ENCODE results near the gene TLL1. TPM values are rescaled to one million over a fixed set of nuclear protein-coding genes. Genes with fewer than 3 reads are reported as not detected.

Gene TLL1
- total RNA-seq, 2 experiments from 2014 or later, result not detected

DNA sequence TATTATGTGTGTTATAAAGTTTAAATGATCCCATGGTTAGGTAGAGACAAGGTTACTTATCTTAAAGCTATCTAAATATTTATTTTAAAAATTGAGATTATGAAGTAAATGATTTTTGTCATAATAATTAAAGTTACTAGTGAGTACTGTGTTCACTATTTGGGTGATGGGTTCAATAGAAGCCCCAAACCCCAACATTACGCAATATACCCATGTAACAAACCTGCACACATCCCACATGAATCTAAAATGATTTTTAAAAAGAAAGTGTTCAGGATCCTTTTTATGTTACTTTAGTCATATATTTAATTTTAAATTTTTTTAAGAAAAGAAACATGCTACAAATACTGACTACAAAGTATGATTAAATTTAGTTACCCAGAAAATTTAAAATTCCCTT is 193.9 kb downstream of the TLL1 start:
- H3K27ac Mint-ChIP-seq, result no peak overlapping the region
- H3K27me3 Mint-ChIP-seq, result no peaks in the 10 kb centered on the region
- no peak overlapping the region for H3K4me3 Mint-ChIP-seq
- no peaks in the 10 kb centered on the region for H3K36me3 Mint-ChIP-seq
- CTCF ChIA-PET, result no interaction called here
- H3K9me3 Mint-ChIP-seq (ENCODE audit: low read depth), result no peaks in the 10 kb centered on the region
- no peak for ATAC-seq
- H3K4me1 Mint-ChIP-seq, result no peaks in the 10 kb centered on the region
- DNase-seq, result no peak

DNA sequence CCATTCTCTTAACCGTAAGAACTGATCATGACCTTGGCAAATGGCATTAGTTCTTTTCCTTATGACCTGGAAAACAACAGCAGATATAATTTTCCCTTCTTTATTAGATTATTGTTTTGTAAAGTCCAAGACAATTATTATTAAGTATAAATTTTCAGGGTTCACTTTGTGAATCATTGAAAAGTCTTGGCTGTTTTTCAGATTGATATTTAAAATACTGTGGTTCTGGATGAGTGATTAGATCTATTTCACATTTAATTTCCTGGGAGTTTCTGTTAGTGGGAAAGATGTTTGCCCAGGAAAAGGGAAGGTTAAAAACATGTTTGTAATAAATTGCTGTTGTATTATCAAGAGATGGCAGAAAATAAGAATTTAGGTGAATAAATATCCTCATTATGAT is 194.9 kb downstream of the TLL1 start:
- CTCF ChIA-PET, result no interaction called here
- Mint-ChIP-seq H3K4me3 (no peak overlapping the region), H3K27ac (no peak overlapping the region), H3K36me3 (no peaks in the 10 kb centered on the region), H3K9me3 (ENCODE audit: low read depth) (no peaks in the 10 kb centered on the region), H3K4me1 (no peaks in the 10 kb centered on the region), H3K27me3 (no peaks in the 10 kb centered on the region)
- DNase-seq (no peak), ATAC-seq (no peak)

DNA sequence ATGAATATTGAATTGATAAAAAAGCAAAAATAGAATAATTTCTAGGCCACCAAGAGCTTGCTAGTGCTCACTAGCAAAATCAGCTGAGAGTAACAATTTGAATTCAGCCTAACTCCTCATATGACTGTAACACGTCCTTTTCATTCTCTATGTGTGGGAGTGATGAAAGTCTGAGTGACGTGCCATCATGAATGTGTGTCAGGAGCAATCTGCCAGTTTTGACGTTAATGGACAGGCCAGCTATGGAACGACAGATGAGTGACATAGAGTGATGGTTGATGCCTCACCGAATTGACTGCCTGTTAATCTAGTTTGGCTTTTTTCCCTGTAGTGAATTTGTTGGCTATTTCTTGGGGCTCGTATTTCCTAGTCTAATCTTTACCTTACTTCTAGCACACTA is 200.7 kb downstream of the TLL1 start:
- DNase-seq, result no peak
- ATAC-seq, result no peak
- Mint-ChIP-seq H3K36me3 (no peaks in the 10 kb centered on the region), H3K4me1 (no peaks in the 10 kb centered on the region), H3K27me3 (no peaks in the 10 kb centered on the region), H3K9me3 (ENCODE audit: low read depth) (no peaks in the 10 kb centered on the region), H3K4me3 (no peak overlapping the region), H3K27ac (no peak overlapping the region)
- CTCF ChIA-PET, result no interaction called here

DNA sequence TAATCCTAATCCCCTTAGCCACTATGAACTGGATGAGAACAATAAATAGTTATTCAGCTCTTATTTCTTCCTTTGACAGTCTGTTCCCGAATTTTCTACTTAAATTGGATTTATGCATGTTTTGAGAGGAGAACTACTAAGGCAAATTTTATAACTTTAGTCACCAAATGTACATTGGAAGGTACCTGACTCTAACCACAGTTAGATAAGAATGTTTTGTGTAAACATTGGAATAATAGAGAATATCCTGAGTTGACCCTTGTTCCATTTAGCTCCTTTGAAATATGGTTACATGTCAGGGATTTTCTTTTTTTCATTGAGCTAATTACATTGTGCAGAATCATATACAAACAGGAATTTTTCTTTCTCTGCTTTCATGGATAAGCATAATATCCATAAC is 202.6 kb downstream of the TLL1 start:
- Mint-ChIP-seq H3K36me3 (no peaks in the 10 kb centered on the region), H3K4me3 (no peak overlapping the region), H3K9me3 (ENCODE audit: low read depth) (no peaks in the 10 kb centered on the region), H3K27ac (no peak overlapping the region), H3K4me1 (no peaks in the 10 kb centered on the region), H3K27me3 (no peaks in the 10 kb centered on the region)
- CTCF ChIA-PET, result no interaction called here
- DNase-seq (no peak), ATAC-seq (no peak)

DNA sequence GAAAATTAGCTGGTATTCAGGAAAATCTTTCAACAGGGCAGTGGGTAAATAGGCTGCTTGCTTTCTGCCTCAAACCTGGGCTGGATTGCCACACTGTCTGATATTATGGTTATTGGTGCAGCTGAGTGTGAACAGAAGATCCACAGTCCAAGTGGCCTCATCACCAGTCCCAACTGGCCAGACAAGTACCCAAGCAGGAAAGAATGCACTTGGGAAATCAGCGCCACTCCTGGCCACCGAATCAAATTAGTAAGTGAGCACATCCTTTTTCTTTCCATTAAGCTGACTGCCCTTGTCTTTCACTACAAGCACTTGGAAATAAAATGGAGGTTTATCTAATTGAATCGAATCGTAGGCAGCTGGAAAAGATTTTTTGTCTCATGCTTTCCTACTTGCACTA is 204.7 kb downstream of the TLL1 start:
- no peak overlapping the region for H3K4me3 Mint-ChIP-seq
- no peaks in the 10 kb centered on the region for H3K27me3 Mint-ChIP-seq
- DNase-seq (no peak), ATAC-seq (no peak)
- no peak overlapping the region for H3K27ac Mint-ChIP-seq
- CTCF ChIA-PET, result no interaction called here
- H3K9me3 Mint-ChIP-seq (ENCODE audit: low read depth), result no peaks in the 10 kb centered on the region
- H3K4me1 Mint-ChIP-seq, result no peaks in the 10 kb centered on the region
- no peaks in the 10 kb centered on the region for H3K36me3 Mint-ChIP-seq

DNA sequence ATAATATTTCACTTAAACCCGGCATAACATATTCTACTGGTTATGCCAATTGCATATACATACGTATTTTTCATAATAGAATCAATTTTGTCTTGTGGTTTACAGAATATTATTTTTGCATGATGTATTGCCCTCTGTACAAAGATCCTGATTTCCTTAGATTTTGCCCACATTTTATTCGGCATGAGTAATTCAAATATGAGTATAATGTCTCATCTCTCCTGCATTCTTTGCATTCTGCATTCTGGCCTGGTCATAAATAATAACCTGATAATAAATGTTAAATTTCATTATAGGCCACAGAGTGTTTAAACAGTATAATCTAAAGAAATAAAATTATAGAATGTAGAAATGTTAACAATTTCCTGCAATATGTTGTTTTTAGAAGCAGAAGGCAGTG is 205.3 kb downstream of the TLL1 start:
- H3K4me3 Mint-ChIP-seq, result no peak overlapping the region
- no peak for ATAC-seq
- H3K27me3 Mint-ChIP-seq, result no peaks in the 10 kb centered on the region
- H3K4me1 Mint-ChIP-seq, result no peaks in the 10 kb centered on the region
- H3K9me3 Mint-ChIP-seq (ENCODE audit: low read depth), result no peaks in the 10 kb centered on the region
- H3K27ac Mint-ChIP-seq, result no peak overlapping the region
- DNase-seq, result no peak
- CTCF ChIA-PET, result no interaction called here
- H3K36me3 Mint-ChIP-seq, result no peaks in the 10 kb centered on the region

DNA sequence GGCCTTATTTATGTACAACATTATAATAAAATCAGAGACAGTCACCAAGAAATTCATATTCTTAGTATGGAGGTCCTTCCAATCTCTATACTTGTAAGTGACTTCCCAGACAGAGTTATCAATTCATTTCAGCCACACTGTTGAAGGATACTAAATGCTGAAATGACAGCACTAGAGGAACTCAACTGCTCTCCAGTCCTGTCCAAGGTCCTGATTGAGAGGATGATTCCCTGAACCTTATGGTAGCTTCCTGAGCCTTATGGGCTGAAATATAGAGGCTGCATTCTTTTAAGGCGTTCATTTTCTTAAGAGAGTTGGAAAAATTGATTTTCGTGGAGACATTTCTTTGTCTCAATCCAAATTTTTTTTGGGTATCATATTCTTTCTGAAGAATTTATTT is 205.9 kb downstream of the TLL1 start:
- H3K4me3 Mint-ChIP-seq, result no peak overlapping the region
- CTCF ChIA-PET, result no interaction called here
- H3K4me1 Mint-ChIP-seq, result no peaks in the 10 kb centered on the region
- H3K27ac Mint-ChIP-seq, result no peak overlapping the region
- ATAC-seq (no peak), DNase-seq (no peak)
- no peaks in the 10 kb centered on the region for H3K36me3 Mint-ChIP-seq
- H3K9me3 Mint-ChIP-seq (ENCODE audit: low read depth), result no peaks in the 10 kb centered on the region
- H3K27me3 Mint-ChIP-seq, result no peaks in the 10 kb centered on the region

- CTCF ChIA-PET, result interaction anchor here (1.1 kb wide), 1 partner anchor 594 kb away, joined by 4 read pairs; no protein-coding TSS in a partner anchor
- Mint-ChIP-seq H3K27me3 (no peaks in the 10 kb centered on the region), H3K27ac (no peak overlapping the region), H3K4me3 (no peak overlapping the region), H3K4me1 (no peaks in the 10 kb centered on the region), H3K9me3 (ENCODE audit: low read depth) (no peaks in the 10 kb centered on the region), H3K36me3 (no peaks in the 10 kb centered on the region)
- DNase-seq (no peak), ATAC-seq (no peak)
These were observed 214.5 kb downstream of the TLL1 start for GRCh38 chr4:166087569-166087968.

- no peaks in the 10 kb centered on the region for H3K4me1 Mint-ChIP-seq
- H3K9me3 Mint-ChIP-seq (ENCODE audit: low read depth), result no peaks in the 10 kb centered on the region
- no peak for ATAC-seq
- no peak overlapping the region for H3K4me3 Mint-ChIP-seq
- no peaks in the 10 kb centered on the region for H3K27me3 Mint-ChIP-seq
- CTCF ChIA-PET, result no interaction called here
- DNase-seq, result no peak
- H3K27ac Mint-ChIP-seq, result no peak overlapping the region
- no peaks in the 10 kb centered on the region for H3K36me3 Mint-ChIP-seq
These were observed 215.5 kb downstream of the TLL1 start for GRCh38 chr4:166088576-166088975.

DNA sequence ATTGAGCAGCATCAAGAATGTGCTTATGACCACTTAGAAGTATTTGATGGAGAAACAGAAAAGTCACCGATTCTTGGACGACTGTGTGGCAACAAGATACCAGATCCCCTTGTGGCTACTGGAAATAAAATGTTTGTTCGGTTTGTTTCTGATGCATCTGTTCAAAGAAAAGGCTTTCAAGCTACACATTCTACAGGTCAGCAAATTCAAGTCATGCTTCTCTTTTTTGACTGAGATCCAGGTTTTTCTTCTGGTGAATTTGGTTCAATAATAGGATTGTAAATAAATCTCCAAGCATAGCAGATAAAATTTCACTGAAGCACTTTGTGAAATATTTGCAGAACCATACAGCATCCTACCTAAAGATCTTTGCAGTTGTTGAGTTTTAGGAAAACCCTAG is 218.1 kb downstream of the TLL1 start:
- Mint-ChIP-seq H3K27me3 (no peaks in the 10 kb centered on the region), H3K36me3 (no peaks in the 10 kb centered on the region), H3K4me1 (no peaks in the 10 kb centered on the region), H3K27ac (no peak overlapping the region), H3K9me3 (ENCODE audit: low read depth) (no peaks in the 10 kb centered on the region), H3K4me3 (no peak overlapping the region)
- ATAC-seq, result no peak
- CTCF ChIA-PET, result interaction anchor here (0.7 to 1.5 kb wide), 2 partner anchors 584 to 598 kb away, joined by 3 to 11 read pairs; no protein-coding TSS in a partner anchor
- no peak for DNase-seq

DNA sequence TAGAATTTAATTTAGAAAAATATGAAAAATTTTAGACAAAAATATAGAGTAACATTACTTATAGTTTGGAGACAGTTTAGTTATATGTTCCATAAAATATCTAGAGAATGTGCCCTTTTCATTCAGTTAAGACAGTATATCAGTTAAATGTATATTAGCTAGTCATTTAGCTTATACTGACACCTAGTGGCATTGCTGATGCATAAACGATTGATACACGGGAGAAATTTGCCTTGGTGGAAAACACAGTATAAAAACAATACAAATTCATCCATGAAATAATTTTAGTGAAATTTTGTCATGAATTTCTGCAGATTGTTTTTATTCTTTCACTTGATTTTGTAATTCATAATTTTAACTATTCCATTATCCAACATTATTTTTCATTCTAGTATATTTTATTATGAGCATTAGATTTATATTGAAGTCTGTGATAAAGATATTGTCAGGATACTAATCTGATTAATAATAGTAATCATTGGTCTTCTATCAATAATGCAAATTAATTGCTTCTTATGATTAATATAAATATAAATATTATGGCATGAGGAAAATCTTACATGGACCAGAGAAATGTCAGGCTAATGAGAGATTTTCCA is 219.0 kb downstream of the TLL1 start:
- Mint-ChIP-seq H3K9me3 (ENCODE audit: low read depth) (no peaks in the 10 kb centered on the region), H3K27ac (no peak overlapping the region), H3K27me3 (no peaks in the 10 kb centered on the region), H3K4me1 (no peaks in the 10 kb centered on the region), H3K4me3 (no peak overlapping the region), H3K36me3 (no peaks in the 10 kb centered on the region)
- CTCF ChIA-PET, result interaction anchor here (0.7 to 1.5 kb wide), 3 partner anchors 585 to 599 kb away, joined by 3 to 11 read pairs (median 4); no protein-coding TSS in a partner anchor
- ATAC-seq (no peak), DNase-seq (no peak)

- Mint-ChIP-seq H3K9me3 (ENCODE audit: low read depth) (no peaks in the 10 kb centered on the region), H3K36me3 (no peaks in the 10 kb centered on the region), H3K27me3 (no peaks in the 10 kb centered on the region), H3K27ac (no peak overlapping the region), H3K4me3 (no peak overlapping the region), H3K4me1 (no peaks in the 10 kb centered on the region)
- DNase-seq (no peak), ATAC-seq (no peak)
- CTCF ChIA-PET, result no interaction called here
These were observed 219.8 kb downstream of the TLL1 start for GRCh38 chr4:166092797-166093290.

GRCh38 chr4:166104623-166105022 is 231.6 kb downstream of the TLL1 start:
- H3K4me1 Mint-ChIP-seq, result no peaks in the 10 kb centered on the region
- H3K27me3 Mint-ChIP-seq, result no peaks in the 10 kb centered on the region
- H3K36me3 Mint-ChIP-seq, result no peaks in the 10 kb centered on the region
- no peak for ATAC-seq
- DNase-seq, result no peak
- peaks cover 4% of the 10 kb centered on the region for H3K9me3 Mint-ChIP-seq (ENCODE audit: low read depth)
- CTCF ChIA-PET, result no interaction called here
- H3K4me3 Mint-ChIP-seq, result no peak overlapping the region
- no peak overlapping the region for H3K27ac Mint-ChIP-seq

GRCh38 chr4:166121897-166122296 is 248.9 kb downstream of the TLL1 start:
- CTCF ChIA-PET, result no interaction called here
- no peaks in the 10 kb centered on the region for H3K4me1 Mint-ChIP-seq

GRCh38 chr4:166123546-166123945 is 250.5 kb downstream of the TLL1 start:
- ATAC-seq, result no peak
- Mint-ChIP-seq H3K4me3 (no peak overlapping the region), H3K27ac (no peak overlapping the region), H3K27me3 (no peaks in the 10 kb centered on the region), H3K4me1 (no peaks in the 10 kb centered on the region), H3K9me3 (ENCODE audit: low read depth) (no peaks in the 10 kb centered on the region), H3K36me3 (no peaks in the 10 kb centered on the region)
- no peak for DNase-seq
- CTCF ChIA-PET, result no interaction called here

More at GRCh38 chr4:166121897-166122296, 248.9 kb downstream of the TLL1 start:
- ATAC-seq (no peak), DNase-seq (no peak)
- Mint-ChIP-seq H3K4me3 (no peak overlapping the region), H3K9me3 (ENCODE audit: low read depth) (no peaks in the 10 kb centered on the region), H3K36me3 (no peaks in the 10 kb centered on the region), H3K27ac (no peak overlapping the region), H3K27me3 (no peaks in the 10 kb centered on the region)

All from activated CD8-positive, alpha-beta memory T cell treated with anti-CD3 and anti-CD28 coated beads, Interleukin-2, amount 10 ng/mL, durations not matched to agents 7 days and 5 days (primary cell).